IMR-90 (cell line): ENCODE results near the gene LSM14A. TPM values are rescaled to one million over a fixed set of nuclear protein-coding genes. Genes with fewer than 3 reads are reported as not detected.
"Not testable (repeated sequence)": the region's sequence is repeated elsewhere in the genome, so short reads cannot be mapped to it uniquely, and the experiment has no call there.

Source experiments
- ATAC-seq: fragments of 200-7000 bp; cut with Tn5 transposase; 2 replicates; pipeline ENCODE4 v1.9.1; 2020; ENCODE audit warnings: low read depth, mild to moderate bottlenecking, moderate library complexity
- BruUV-seq: library from RNA; stranded (reverse); fragments of 400-500 nt; replicated peaks from 2 replicates; lab custom pipeline; 2021; lab: Mats Ljungman, UMichigan
- CTCF ChIA-PET: fragments of 300-600 bp; formaldehyde crosslinking; extraction: SDS; loops from one replicate; lab custom pipeline; 2021; ENCODE audit warnings: antibody characterized with exemption; lab: Yijun Ruan, JAX
- POLR2A ChIA-PET: fragments of 300-600 bp; sonication (Branson Sonifier 250); formaldehyde crosslinking; loops from one replicate; lab custom pipeline; 2022; ENCODE audit warnings: antibody characterized with exemption; ENCODE audit not compliant: unreplicated experiment; lab: Charles Lee
- DNase-seq: peaks from one replicate; pipeline ENCODE4 v3.0.0; 2013
- H2AFZ ChIP-seq: replicated peaks from 2 replicates; pipeline ENCODE3; 2013; ENCODE audit warnings: low read length, mild to moderate bottlenecking; ENCODE audit not compliant: poor library complexity
- H2AK5ac ChIP-seq: 2 replicates; pipeline ENCODE4 v1.6.1; 2013; ENCODE audit warnings: low read depth, low read length, inconsistent platforms
- H2AK9ac ChIP-seq: replicated peaks from 2 replicates; pipeline ENCODE3; 2013; ENCODE audit warnings: mild to moderate bottlenecking, low read depth, low read length, moderate library complexity; ENCODE audit not compliant: poor library complexity
- H2BK120ac ChIP-seq: 2 replicates; pipeline ENCODE4 v1.6.1; 2013; ENCODE audit warnings: low read depth, low read length, inconsistent platforms
- H2BK15ac ChIP-seq: 3 replicates; pipeline ENCODE4 v1.6.1; 2013; ENCODE audit warnings: low read depth, low read length, inconsistent platforms
- H2BK20ac ChIP-seq: 2 replicates; pipeline ENCODE4 v1.6.1; 2013; ENCODE audit warnings: low read depth, mild to moderate bottlenecking, inconsistent platforms, low read length, moderate library complexity
- H2BK5ac ChIP-seq: 2 replicates; pipeline ENCODE4 v1.6.1; 2013; ENCODE audit warnings: mild to moderate bottlenecking, low read depth, low read length, inconsistent platforms; ENCODE audit not compliant: poor library complexity, severe bottlenecking
- H3K14ac ChIP-seq: replicated peaks from 2 replicates; pipeline ENCODE4 v1.6.1; 2013; ENCODE audit warnings: low read depth, low read length, inconsistent platforms
- H3K18ac ChIP-seq: 2 replicates; pipeline ENCODE4 v1.6.1; 2013; ENCODE audit warnings: low read depth, low read length, control low read depth
- H3K23ac ChIP-seq: 2 replicates; pipeline ENCODE4 v1.6.1; 2013; ENCODE audit warnings: low read depth, low read length, inconsistent platforms
- H3K27ac ChIP-seq: 2 replicates; pipeline ENCODE4 v1.5.1; 2013; ENCODE audit warnings: mild to moderate bottlenecking, control low read depth, low read length; ENCODE audit not compliant: insufficient read depth
- H3K27me3 ChIP-seq: 2 replicates; pipeline ENCODE4 v1.6.1; 2013; ENCODE audit warnings: low read length; ENCODE audit not compliant: control insufficient read depth, insufficient read depth
- H3K36me3 ChIP-seq: 2 replicates; pipeline ENCODE4 v1.6.1; 2013; ENCODE audit warnings: low read length, mixed read lengths; ENCODE audit not compliant: control insufficient read depth, insufficient read depth
- H3K4ac ChIP-seq: 2 replicates; pipeline ENCODE4 v1.6.1; 2013; ENCODE audit warnings: low read depth, low read length, inconsistent platforms
- H3K4me1 ChIP-seq: 2 replicates; pipeline ENCODE4 v1.6.1; 2013; ENCODE audit warnings: low read length, mixed read lengths; ENCODE audit not compliant: control insufficient read depth, insufficient read depth
- H3K4me2 ChIP-seq: 2 replicates; pipeline ENCODE4 v1.6.1; 2013; ENCODE audit warnings: low read depth, mild to moderate bottlenecking, control low read depth, low read length, moderate library complexity
- H3K4me3 ChIP-seq: 2 replicates; pipeline ENCODE4 v1.5.1; 2013; ENCODE audit warnings: low read depth, mild to moderate bottlenecking, control low read depth, low read length, moderate library complexity; ENCODE audit not compliant: insufficient read depth
- H3K56ac ChIP-seq: 2 replicates; pipeline ENCODE4 v1.6.1; 2013; ENCODE audit warnings: low read length, inconsistent platforms; ENCODE audit not compliant: insufficient read depth; ENCODE audit errors: extremely low read depth
- H3K79me1 ChIP-seq, 2 experiments: 2 replicates each; pipeline ENCODE4 v1.6.1; 2013; ENCODE audit warnings: low read length in 2 of 2, inconsistent platforms in 1 of 2, low read depth in 1 of 2
- H3K9ac ChIP-seq: 2 replicates; pipeline ENCODE4 v1.6.1; 2013; ENCODE audit warnings: low read depth, low read length, control low read depth
- H3K9me1 ChIP-seq: 2 replicates; pipeline ENCODE4 v1.6.1; 2013; ENCODE audit warnings: low read length, inconsistent platforms; ENCODE audit not compliant: insufficient read depth
- H3K9me3 ChIP-seq: 2 replicates; pipeline ENCODE4 v1.6.1; 2013; ENCODE audit warnings: low read length; ENCODE audit not compliant: control insufficient read depth, insufficient read depth
- H4K20me1 ChIP-seq: 2 replicates; pipeline ENCODE4 v1.6.1; 2013; ENCODE audit warnings: low read length, inconsistent platforms; ENCODE audit not compliant: insufficient read depth
- H4K5ac ChIP-seq: 2 replicates; pipeline ENCODE4 v1.6.1; 2013; ENCODE audit warnings: mild to moderate bottlenecking, low read depth, low read length, control low read depth
- H4K8ac ChIP-seq, 2 experiments: 2 replicates each; pipeline ENCODE4 v1.6.1; 2013; ENCODE audit warnings: low read depth in 2 of 2, low read length in 2 of 2, control low read depth in 1 of 2, inconsistent platforms in 1 of 2
- H4K91ac ChIP-seq: 2 replicates; pipeline ENCODE4 v1.6.1; 2013; ENCODE audit warnings: low read depth, low read length, inconsistent platforms; ENCODE audit not compliant: insufficient read depth
- WGBS, 2 experiments: methylation state at CpG; one replicate each; pipeline versions ENCODE4 v1.1.5 to v1.1.7; 2013; ENCODE audit warnings: missing lambda C conversion rate in 2 of 2; ENCODE audit not compliant: insufficient read length in 1 of 2; ENCODE audit errors: extremely low coverage in 2 of 2; 5-methylcytosine and 5-hydroxymethylcytosine counted together
- dilution Hi-C: fragments of 300-500 bp; cut with HindIII; formaldehyde crosslinking; loops from one replicate; pipeline ENCODE4 v1.14.3; 2018; ENCODE audit warnings: low sequenced_read_pairs; ENCODE audit not compliant: unreplicated experiment
- in situ Hi-C: fragments of 300-500 bp; cut with MboI; formaldehyde crosslinking; loops from 3 replicates; pipeline ENCODE4 v1.14.3; 2019; ENCODE audit warnings: low sequenced_read_pairs, inconsistent platforms, mixed read lengths
- intact Hi-C: fragments of 100-400 bp; cut with micrococcal nuclease; formaldehyde crosslinking; loops from 2 replicates; pipeline ENCODE4 v1.10.0; 2022
- polyA plus RNA-seq, 3 experiments: library from polyadenylated mRNA; depleted of rRNA; stranded (reverse); fragments of >200 nt; gene quantifications; 2 replicates each; pipeline ENCODE4 v1.2.3, GENCODE V29; 2012; ENCODE audit warnings: low replicate concordance in 1 of 3
- total RNA-seq: library from RNA; depleted of rRNA; stranded (reverse); fragments of >200 nt; gene quantifications from 2 replicates; pipeline ENCODE4 v1.2.3, GENCODE V29; 2012

LSM14A gene
- total and polyA plus RNA-seq, 2 of the 4 experiments (the other 2 are of a cell fraction), result 44.3 to 54.8 TPM

- H2BK5ac ChIP-seq, H2BK15ac ChIP-seq, H3K4ac ChIP-seq, ATAC-seq, H2AFZ ChIP-seq, H4K8ac ChIP-seq, H3K14ac ChIP-seq, dilution Hi-C loops, POLR2A ChIA-PET, H3K9ac ChIP-seq, H3K4me3 ChIP-seq, H3K27me3 ChIP-seq, H2AK5ac ChIP-seq, H2AK9ac ChIP-seq, H3K56ac ChIP-seq, H3K9me3 ChIP-seq, H2BK120ac ChIP-seq, in situ Hi-C loops, H3K36me3 ChIP-seq, BruUV-seq, H4K91ac ChIP-seq, H3K27ac ChIP-seq, H4K5ac ChIP-seq, H3K23ac ChIP-seq, H3K9me1 ChIP-seq, H3K4me1 ChIP-seq, H3K18ac ChIP-seq, H2BK20ac ChIP-seq, DNase-seq: not testable (repeated sequence)
- no CpG with 5 or more reads among the region's 8 CpGs for WGBS, 2 experiments
- Histone ChIP-seq H4K20me1 (peaks cover 70% of the 10 kb centered on the region), H3K4me2 (peak overlapping the region; percentile 30; the same call in 1 of the 2 replicates), H3K79me1 (peaks cover 0 to 38% of the 10 kb centered on the region in 2 experiments; a peak in 2 of 4 replicates)
- CTCF ChIA-PET, result interaction anchor here (0.6 to 1.1 kb wide), 2 partner anchors 15 to 62 kb away, joined by 3 read pairs; no protein-coding TSS in a partner anchor
- intact Hi-C loops, result loop anchor here (5.0 kb wide), 2 partner anchors 37 to 172 kb away; no protein-coding TSS in a partner anchor
These were observed 2.9 kb downstream of the LSM14A start for GRCh38 chr19:34175173-34175572.
